Ovary (tissue), 9 donors: ENCODE measurements around the gene MAD1L1. TPM values are rescaled to one million over a fixed set of nuclear protein-coding genes. Genes with fewer than 3 reads are reported as not detected.

Source experiments
- DNase-seq, 5 donors: peaks; one replicate each; pipeline ENCODE4 v3.0.0-alpha.2; 2019 to 2020
- H3K27ac ChIP-seq, 2 donors: fragments of 200-600 bp; one replicate each; pipeline versions ENCODE4 v1.5.1 to v1.8.0; 2019 to 2022
- H3K27me3 ChIP-seq: fragments of 200-600 bp; one replicate; pipeline ENCODE4 v1.8.0; 2022
- H3K36me3 ChIP-seq: fragments of 200-600 bp; sonication (generic); one replicate; pipeline ENCODE4 v1.5.1; 2019
- H3K4me1 ChIP-seq: one replicate; pipeline ENCODE4 v1.8.1; 2013; ENCODE audit warnings: mild to moderate bottlenecking, moderate library complexity; ENCODE audit not compliant: insufficient read depth
- H3K4me3 ChIP-seq: fragments of 200-600 bp; sonication (generic); one replicate; pipeline ENCODE4 v1.5.1; 2017
- H3K9me3 ChIP-seq, 2 donors: fragments of 200-600 bp in 1 of 2; sonication (generic) in 1 of 2; one replicate each; pipeline versions ENCODE4 v1.5.1 to v1.8.1; 2013 to 2019; ENCODE audit warnings: mild to moderate bottlenecking in 1 of 2, moderate library complexity in 1 of 2
- EP300 ChIP-seq: sonication (generic); formaldehyde crosslinking; IDR thresholded peaks from one replicate; pipeline ENCODE4 v1.6.1; 2017; ENCODE audit warnings: antibody characterized with exemption
- POLR2A ChIP-seq: fragments of 450-650 bp; IDR thresholded peaks from one replicate; pipeline ENCODE4 v1.6.1; 2017; ENCODE audit warnings: antibody characterized with exemption, mild to moderate bottlenecking, moderate library complexity
- WGBS, 3 donors: extraction: QIAGEN DNeasy Blood & Tissue Kit in 1 of 3; methylation state at CpG; one replicate each; pipeline versions ENCODE4 v1.1.5 to v1.1.7; 2013 to 2017; 5-methylcytosine and 5-hydroxymethylcytosine counted together
- intact Hi-C, 4 donors: fragments of 100-400 bp; cut with DNase I; formaldehyde crosslinking; loops; one replicate each; pipeline versions ENCODE4 v1.11.0 to v1.15.1; 2022 to 2023
- polyA plus RNA-seq, 2 donors: library from polyadenylated mRNA; stranded (reverse); fragments of 200-250 nt in 1 of 2; fragments of 350-450 nt in 1 of 2; fragmentation: Illumina TruSeq in 1 of 2; extraction: RNeasy Lipid Tissue Mini Kit (QIAGEN cat#74804) in 1 of 2; gene quantifications; one replicate each; pipeline ENCODE4 v1.2.3, GENCODE V29; 2013 to 2014
- total RNA-seq, 7 donors: library from RNA; depleted of rRNA in 2 of 7; stranded (reverse); fragments of >200 nt in 2 of 7; fragmentation: NEBNext Ultra II Directional in 3 of 7; extraction: Animal tissue kit (Norgen Biotek cat#: 25700) in 3 of 7; gene quantifications; one replicate each; pipeline versions ENCODE4 v1.1.0 to v1.2.4, GENCODE V29; 2016 to 2023
- TF ChIP-seq, protein P1 (sequence below), 3 donors: fragments of 450-650 bp in 2 of 3; fragments of 200-600 bp in 1 of 3; IDR thresholded peaks; one replicate each; pipeline versions ENCODE4 v1.5.1 to v1.8.0; 2016 to 2022; ENCODE audit warnings: antibody characterized with exemption in 3 of 3, mild to moderate bottlenecking in 1 of 3
- donor health status: DM: no; HTN: no; CAD: no; lungs with moderate emphysema.
- donor health status: DM: no; HTN: no; CAD: no.
- donor health status: Bipolar disorder and iron deficiency.
- donor health status: DM: yes; HTN: yes; CAD: no.
- donor health status: DM: no; HTN: no; CAD: no.
- donor health status: DM: yes; HTN: yes; CAD: no.

Gene MAD1L1
- total and polyA plus RNA-seq, 9 donors = 5.9 to 36.6 (median 22.8) TPM

DNA sequence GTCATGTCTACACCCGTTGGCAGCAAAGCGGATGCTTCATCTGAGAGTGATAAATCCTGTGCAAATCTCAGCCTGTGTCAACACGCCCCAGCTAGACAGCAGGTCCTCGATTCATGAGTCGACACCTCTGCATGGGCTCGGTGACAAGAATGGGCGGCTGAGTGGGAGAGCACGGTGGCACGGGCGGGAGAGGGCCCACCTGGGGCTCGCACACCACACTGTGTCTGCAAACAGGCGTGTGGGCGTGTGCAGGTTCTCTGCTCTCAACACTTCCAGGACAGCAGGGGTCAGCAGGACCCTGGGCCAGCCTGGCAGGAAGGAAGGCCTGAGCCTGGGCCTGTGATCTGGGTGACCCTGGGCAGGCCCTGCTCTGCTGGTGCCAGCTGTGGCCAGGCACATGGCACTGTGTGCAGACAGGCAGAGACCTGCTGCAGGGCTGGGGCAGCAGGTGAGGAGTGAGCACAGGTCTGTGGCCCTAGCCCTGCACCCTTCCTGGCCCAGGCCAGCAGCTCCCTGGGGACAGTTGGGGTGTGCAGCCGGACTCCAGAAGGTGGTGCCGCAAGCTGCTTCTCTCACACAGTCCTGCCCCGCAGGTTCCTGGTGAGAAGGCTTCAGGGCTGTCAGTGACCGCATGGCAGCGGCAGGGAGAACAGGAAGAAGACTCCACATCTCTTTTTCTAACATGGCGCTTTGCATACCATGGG lies 346.2 kb downstream of the MAD1L1 start:
- DNase-seq = no peak
- Histone ChIP-seq H3K9me3 (no peaks in the 10 kb centered on the region), H3K27ac (no peak overlapping the region), H3K4me3 (no peak overlapping the region), H3K36me3 (no peaks in the 10 kb centered on the region), H3K27me3 (no peaks in the 10 kb centered on the region), H3K4me1 (no peaks in the 10 kb centered on the region)
- no peak for TF ChIP-seq EP300
- intact Hi-C loops = no loop called here
- WGBS, 3 donors = 84 to 89% (median 85%) methylated on average over 19 of the region's 19 CpGs

DNA sequence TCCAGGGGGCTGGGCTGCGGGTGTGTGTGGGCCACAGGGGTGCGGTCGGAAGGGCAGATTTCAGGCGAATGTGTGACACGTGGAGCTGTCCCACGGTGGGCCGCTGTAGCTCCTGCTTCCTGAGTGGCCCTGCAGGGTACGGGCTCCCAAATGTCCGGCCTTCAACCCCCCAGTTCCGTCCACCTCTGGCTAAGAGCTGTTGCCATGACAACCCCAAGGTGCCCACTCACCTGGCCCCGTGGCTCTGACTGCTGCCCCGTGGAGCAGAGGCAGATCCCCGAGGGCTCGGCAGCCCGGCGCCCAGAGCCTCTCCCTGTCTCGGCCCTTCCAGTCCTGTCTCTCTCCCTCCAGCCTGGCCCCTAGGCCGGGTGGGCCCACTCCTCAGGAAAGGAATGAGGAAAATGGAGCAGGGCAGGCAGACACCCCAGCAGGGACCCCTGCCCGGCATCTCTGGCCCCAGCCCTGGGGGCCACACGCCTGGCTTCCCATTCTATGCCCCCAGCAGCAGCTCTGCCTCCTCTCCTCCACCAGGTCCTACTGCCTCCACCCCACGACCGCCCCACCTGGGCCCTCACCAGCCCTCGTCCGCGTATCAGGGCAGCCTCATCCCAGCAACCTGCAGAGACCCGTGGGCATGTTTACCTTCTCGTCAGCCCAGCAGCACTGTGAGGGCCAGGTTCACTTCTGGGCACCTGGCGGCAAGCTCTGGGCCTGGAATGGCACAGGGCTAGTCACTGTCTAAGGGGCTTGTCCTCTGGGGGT lies 347.1 kb downstream of the MAD1L1 start:
- DNase-seq = no peak
- Histone ChIP-seq H3K4me1 (no peaks in the 10 kb centered on the region), H3K9me3 (no peaks in the 10 kb centered on the region), H3K27me3 (no peaks in the 10 kb centered on the region), H3K27ac (no peak overlapping the region), H3K36me3 (no peaks in the 10 kb centered on the region), H3K4me3 (no peak overlapping the region)
- WGBS, 3 donors = 88 to 95% (median 94%) methylated on average over 28 of the region's 28 CpGs
- intact Hi-C loops = no loop called here
- TF ChIP-seq POLR2A = no peak

DNA sequence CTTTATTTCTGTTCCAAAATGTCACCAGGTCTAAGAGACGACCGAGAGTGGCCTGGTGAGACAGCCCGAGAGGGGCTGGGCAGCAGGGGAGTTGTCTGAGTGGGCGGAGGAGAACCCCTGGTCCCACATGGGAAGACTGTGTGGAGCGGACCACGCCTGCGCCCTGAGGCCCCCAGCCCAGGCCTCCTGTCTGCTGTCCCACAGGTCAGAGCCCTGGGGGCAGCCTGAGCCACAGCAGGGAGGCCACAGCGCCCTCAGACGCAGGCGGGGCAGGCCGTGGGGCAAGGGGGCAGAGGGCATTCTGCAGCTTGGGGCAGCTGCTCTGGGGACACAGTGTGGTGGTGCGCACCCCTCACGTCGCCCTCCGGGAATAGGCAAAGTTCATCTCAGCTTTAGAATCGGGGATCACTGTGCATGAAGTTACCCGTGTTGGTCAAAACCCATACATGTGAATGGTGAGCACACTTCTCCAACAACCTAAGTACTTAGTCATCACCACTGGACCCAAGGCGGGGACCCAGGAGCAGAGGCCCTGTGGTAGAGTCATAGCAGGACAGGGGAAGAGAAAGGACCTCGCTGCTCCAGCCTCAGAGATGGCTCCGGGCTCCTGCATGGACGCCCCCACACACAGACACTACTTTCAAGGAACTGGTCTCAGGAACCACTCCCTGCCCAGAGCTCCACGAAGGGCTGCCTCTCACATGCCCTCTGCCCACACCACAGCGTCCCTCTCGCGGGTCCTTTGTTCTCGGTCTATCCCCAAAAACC lies 348.0 kb downstream of the MAD1L1 start:
- Histone ChIP-seq H3K27me3 (no peaks in the 10 kb centered on the region), H3K4me1 (no peaks in the 10 kb centered on the region), H3K9me3 (no peaks in the 10 kb centered on the region), H3K4me3 (no peak overlapping the region), H3K36me3 (no peaks in the 10 kb centered on the region), H3K27ac (no peak overlapping the region)
- TF ChIP-seq POLR2A (no peak), EP300 (no peak)
- TF ChIP-seq, protein P1, sequence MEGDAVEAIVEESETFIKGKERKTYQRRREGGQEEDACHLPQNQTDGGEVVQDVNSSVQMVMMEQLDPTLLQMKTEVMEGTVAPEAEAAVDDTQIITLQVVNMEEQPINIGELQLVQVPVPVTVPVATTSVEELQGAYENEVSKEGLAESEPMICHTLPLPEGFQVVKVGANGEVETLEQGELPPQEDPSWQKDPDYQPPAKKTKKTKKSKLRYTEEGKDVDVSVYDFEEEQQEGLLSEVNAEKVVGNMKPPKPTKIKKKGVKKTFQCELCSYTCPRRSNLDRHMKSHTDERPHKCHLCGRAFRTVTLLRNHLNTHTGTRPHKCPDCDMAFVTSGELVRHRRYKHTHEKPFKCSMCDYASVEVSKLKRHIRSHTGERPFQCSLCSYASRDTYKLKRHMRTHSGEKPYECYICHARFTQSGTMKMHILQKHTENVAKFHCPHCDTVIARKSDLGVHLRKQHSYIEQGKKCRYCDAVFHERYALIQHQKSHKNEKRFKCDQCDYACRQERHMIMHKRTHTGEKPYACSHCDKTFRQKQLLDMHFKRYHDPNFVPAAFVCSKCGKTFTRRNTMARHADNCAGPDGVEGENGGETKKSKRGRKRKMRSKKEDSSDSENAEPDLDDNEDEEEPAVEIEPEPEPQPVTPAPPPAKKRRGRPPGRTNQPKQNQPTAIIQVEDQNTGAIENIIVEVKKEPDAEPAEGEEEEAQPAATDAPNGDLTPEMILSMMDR (IDR thresholded peaks at IDR 0.05) = no peak
- DNase-seq = no peak
- WGBS, 3 donors = 91 to 94% (median 93%) methylated on average over 24 to 26 of the region's 26 CpGs
- intact Hi-C loops = no loop called here

DNA sequence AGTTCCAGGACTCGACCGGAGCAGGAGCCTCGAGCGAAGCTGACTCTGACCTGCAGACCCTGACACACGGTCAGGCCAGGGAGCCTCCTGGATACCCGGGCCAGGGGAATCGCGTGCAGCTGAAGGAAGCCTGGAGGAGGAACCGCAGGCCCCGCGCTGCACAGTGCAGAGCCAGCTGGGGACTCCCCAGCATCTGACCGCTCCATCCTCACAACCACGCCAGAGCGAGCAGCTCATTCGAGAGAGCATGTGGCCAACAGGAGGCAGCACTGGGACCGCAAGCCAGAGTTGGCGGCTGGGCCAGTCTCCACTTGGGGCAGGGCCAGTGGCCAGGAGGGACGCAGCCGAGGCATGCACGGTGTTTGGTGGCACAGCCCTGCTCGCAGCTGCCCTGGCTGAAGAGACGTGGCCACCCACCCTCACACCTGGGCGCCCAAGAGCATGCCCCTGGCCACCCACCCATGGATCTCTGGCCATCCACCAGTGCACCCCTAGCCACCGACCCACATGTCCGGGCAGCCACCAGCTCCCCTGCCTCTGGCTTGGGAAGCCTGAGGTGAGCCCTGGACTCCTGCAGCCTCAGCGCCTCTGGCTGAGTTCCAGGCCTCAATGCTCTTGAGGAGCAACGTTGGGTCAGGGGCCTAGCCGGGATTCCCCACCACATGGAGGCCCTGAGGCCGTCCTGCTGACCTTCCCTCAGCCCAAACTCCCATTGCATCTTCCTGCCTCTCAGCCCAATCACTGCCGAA lies 348.7 kb downstream of the MAD1L1 start:
- DNase-seq = no peak

More for the DNA sequence above, 348.7 kb downstream of the MAD1L1 start:
- Histone ChIP-seq H3K9me3 (no peaks in the 10 kb centered on the region), H3K4me3 (no peak overlapping the region), H3K36me3 (no peaks in the 10 kb centered on the region), H3K27ac (no peak overlapping the region), H3K27me3 (no peaks in the 10 kb centered on the region), H3K4me1 (no peaks in the 10 kb centered on the region)
- TF ChIP-seq EP300 (no peak), POLR2A (no peak)
- TF ChIP-seq, protein P1 (IDR thresholded peaks at IDR 0.05) = no peak
- intact Hi-C loops = no loop called here
- 84 to 88% (median 88%) methylated on average over 26 to 30 of the region's 30 CpGs for WGBS, 3 donors
